Fibroblast of skin of right biceps (primary cell): Measurements from ENCODE around the gene TTC3.
A peak's percentile ranks its signal among the peaks of the same experiment; 100 is the strongest.
"Not testable (repeated sequence)": the region's sequence is repeated elsewhere in the genome, so short reads cannot be mapped to it uniquely, and the experiment has no call there.

Experiments
- DNase-seq: peaks from one replicate; pipeline ENCODE4 v3.0.0-alpha.2; 2013

TTC3 gene

GRCh38 chr21:37095821-37096220 lies 22.8 kb downstream of the TTC3 start:
- no peak for DNase-seq

GRCh38 chr21:37098751-37099150 lies 25.7 kb downstream of the TTC3 start:
- DNase-seq: no peak

GRCh38 chr21:37100316-37100715 lies 27.3 kb downstream of the TTC3 start:
- no peak for DNase-seq

- DNase-seq: no peak
Observed at GRCh38 chr21:37101384-37101783, 28.3 kb downstream of the TTC3 start.

- DNase-seq: not testable (repeated sequence)
Observed at GRCh38 chr21:37102746-37103145, 29.7 kb downstream of the TTC3 start.

- DNase-seq: no peak
Observed at GRCh38 chr21:37106998-37107397, 33.9 kb downstream of the TTC3 start.

GRCh38 chr21:37111029-37111428 lies 38.0 kb downstream of the TTC3 start:
- not testable (repeated sequence) for DNase-seq

- not testable (repeated sequence) for DNase-seq
Observed at GRCh38 chr21:37114301-37114700, 41.2 kb downstream of the TTC3 start.

- DNase-seq: not testable (repeated sequence)
Observed at GRCh38 chr21:37116459-37116858, 43.4 kb downstream of the TTC3 start.

GRCh38 chr21:37117204-37117603 lies 44.1 kb downstream of the TTC3 start:
- no peak for DNase-seq

- no peak for DNase-seq
Observed at GRCh38 chr21:37118187-37118826, 45.3 kb downstream of the TTC3 start.

GRCh38 chr21:37119421-37120218 lies 46.6 kb downstream of the TTC3 start:
- DNase-seq: no peak

- DNase-seq: no peak
Observed at GRCh38 chr21:37128076-37128475, 55.0 kb downstream of the TTC3 start.

- peak; percentile 44 for DNase-seq
Observed at GRCh38 chr21:37130971-37131370, 57.9 kb downstream of the TTC3 start.

GRCh38 chr21:37136261-37136660 lies 63.2 kb downstream of the TTC3 start:
- DNase-seq: no peak

- DNase-seq: no peak
Observed at GRCh38 chr21:37136744-37137143, 63.7 kb downstream of the TTC3 start.

- peak; percentile 44 for DNase-seq
Observed at GRCh38 chr21:37139154-37139553, 66.1 kb downstream of the TTC3 start.

GRCh38 chr21:37139902-37140301 lies 66.8 kb downstream of the TTC3 start:
- peak; percentile 87 for DNase-seq

GRCh38 chr21:37143392-37143791 lies 70.3 kb downstream of the TTC3 start:
- DNase-seq: not testable (repeated sequence)

GRCh38 chr21:37145635-37146111 lies 72.6 kb downstream of the TTC3 start:
- peak; percentile 74 for DNase-seq

- DNase-seq: peak; percentile 40
Observed at GRCh38 chr21:37146320-37147235, 73.5 kb downstream of the TTC3 start.

- peak; percentile 63 for DNase-seq
Observed at GRCh38 chr21:37149411-37149810, 76.4 kb downstream of the TTC3 start.
